OCI-M2 (cell line): Measurements from ENCODE around the gene CHRDL2.
A peak's percentile ranks its signal among the peaks of the same experiment; 100 is the strongest.

Source experiments
- DNase-seq: peaks from one replicate; lab custom pipeline; 2025; ENCODE audit not compliant: unreplicated experiment; lab: John Stamatoyannopoulos, UW

CHRDL2 gene

DNA sequence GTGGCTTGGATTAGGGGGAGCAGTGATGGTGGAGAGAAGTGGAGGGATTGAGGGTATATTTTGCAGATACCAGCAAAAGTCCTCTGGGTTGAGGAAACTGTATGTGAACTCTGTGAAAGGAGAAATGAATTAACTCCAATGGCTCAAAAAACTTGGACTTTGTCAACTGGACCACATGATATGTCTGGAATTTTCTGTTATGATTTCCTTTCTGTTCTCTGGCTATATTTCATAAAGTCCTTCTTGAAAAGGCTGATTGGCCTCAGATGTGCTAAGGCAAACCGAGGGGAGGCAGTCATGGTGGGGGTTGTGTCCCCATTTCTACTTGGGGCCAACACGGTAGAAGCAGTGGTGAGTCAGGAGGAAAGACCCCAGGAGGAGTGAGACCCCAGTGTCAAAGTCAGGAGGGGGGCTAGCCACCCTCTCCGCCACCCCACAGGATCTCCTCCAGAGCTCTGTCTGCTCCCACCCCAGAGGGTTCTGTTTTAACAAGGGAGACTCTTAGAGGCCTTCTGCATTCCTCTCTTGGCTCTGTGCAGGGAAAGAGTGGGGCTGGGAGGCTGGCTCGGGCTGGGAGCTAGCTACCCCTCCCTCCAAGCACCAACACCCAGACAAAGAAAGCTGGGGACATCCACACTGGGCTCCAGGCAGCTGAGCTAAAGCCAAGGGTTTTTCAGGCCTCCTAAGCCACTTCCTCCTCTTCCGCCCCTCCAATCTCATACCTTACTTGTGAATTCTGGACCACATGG is 13.8 kb downstream of the CHRDL2 start:
- no peak for DNase-seq

DNA sequence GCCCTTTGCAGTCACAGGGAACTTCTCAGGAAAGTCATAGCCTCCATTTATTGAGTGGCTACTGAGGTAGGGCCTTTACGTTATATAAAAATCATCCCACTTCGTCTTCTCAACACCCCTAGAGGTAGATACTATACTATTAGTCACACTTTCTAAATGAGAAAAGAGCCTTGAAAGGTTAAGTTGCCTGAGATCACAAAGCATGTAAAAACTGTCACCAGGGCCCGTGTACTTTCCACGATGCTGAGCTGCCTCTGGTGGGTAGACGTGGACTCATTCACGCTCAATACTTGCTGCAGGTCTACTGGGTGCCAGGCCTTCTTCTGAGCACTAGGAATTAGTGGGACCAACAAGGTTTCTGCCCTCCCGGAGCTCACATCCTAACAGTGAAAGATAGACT is 16.3 kb downstream of the CHRDL2 start:
- no peak for DNase-seq

DNA sequence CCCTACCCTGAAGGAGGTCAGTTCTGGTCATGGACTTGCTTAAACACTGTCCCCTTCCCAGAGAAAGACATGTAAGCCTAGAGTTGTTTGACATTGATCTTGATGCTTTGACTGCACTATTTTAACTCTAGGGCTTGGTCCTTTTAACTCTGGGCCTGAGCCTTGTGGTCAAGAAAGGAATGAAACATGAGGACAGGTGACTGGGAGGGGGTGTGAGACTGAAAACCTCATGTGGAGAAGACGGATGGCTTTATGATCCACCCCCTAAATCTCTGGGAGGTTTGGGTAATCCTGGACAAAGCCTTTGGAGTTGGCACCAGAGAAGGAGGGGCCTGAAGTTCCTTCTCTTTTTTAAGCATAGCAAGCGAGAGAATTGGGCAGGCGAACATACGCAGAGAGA is 17.5 kb downstream of the CHRDL2 start:
- DNase-seq, result no peak

DNA sequence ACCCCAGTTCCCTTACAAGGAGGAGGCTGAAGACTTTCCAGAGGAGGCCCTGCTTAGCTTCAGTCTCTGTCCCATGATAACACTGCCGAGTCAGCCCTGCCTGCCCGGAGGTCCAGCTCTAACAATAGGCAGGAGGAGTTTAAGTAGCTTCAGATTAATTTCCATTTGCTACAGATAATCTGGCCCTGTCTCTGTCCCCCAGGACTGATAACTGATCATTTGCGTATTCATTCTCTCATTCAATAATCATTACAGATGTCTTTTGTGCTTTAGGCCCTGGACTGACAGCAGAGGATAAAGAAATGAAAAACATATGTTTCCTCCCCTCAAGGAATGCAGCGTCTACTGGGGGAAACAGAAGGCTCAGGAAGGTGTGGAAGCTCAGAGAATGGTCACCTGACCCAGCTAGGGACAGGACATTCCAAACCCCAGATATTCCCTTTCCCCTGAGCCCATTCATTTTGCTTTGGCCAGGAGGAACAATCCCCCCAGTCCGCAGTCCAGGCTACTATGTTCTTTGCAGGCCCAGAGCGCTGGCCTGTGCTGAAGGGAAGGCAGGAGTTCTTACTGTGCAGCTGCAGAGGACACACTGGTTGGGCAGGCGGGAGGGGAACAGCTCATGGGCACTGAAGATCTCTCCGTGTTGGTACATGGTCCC is 20.8 kb downstream of the CHRDL2 start:
- DNase-seq, result no peak

DNA sequence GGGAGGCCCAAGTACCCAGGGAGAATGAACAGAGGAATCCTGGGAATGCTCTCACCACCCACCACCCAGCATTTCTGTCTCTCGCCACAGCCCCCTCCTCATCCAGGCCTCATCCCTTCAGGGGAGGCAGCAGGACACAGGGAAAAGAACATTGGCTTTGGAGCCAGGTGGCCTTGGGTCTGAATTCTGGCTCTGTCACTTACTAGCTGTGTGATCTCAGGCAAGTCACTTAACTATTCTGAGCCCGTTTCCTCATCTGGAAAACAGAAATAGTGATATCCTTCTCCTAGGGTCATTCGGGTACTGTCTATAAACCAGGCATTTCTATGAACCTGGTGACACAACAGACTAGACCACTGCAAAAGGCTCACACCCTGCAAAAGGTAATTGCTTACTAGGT is 22.1 kb downstream of the CHRDL2 start:
- no peak for DNase-seq

DNA sequence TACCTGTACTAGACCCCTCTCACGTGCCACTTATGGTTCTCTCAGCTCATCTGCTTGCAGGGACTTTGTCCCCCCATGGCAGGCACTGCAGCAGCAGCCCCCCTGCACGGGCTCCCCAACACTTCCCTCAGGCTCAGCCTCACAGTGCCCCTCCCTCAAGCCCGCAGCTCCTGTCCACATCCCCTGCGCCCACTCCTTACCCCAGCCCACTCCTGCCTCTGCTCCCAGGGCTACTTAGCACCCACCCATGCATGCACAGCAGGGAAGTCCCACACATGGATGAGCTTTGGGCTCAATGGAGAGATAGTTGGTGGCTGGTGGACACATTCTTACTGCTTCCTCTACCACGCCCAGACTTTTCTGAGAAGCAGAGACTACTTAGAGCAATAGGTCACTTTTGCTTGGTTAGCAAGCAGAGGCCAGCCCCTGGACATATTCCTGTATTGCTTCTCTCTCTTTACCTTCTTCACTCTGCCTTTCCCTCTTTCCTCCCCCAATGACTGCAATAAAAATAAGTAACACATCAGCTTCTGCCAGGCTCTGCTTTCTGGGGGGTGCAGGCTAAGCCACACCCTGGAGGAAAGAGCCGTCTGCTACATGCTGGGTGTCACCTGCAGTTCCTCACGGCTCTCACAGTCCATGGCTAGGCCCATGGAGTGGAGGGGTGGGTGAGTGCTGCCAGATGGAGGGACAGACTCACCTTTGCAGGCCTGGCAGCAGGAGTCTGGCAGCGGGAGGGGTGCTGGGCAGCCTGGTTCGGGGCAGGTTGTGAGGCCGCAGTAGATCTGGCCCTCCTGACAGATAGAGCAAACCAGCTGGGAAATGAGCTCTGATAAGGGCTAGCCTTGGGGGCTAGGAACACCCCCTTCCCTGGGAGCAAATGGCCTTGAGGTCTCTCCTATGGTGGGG is 23.4 kb downstream of the CHRDL2 start:
- DNase-seq, result no peak

DNA sequence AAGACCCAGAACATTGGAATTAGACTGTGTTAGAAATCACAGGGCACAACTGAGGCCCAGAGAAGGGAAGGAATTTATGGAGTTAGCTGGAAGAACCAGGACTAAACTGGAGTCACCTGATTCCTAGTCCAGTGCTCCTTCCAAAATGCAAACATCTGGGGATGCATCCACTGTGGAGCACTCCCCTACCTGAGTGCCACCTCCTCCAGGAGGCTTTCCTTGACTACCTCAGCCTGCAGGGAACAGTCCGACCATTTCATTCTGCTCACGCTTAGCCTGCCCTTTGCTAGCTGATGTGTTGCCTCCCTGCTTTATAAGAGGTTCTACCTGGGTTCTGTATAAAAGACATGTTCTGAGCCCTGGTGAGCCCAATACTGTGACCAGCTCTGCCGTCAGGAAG is 24.0 kb downstream of the CHRDL2 start:
- DNase-seq, result no peak

DNA sequence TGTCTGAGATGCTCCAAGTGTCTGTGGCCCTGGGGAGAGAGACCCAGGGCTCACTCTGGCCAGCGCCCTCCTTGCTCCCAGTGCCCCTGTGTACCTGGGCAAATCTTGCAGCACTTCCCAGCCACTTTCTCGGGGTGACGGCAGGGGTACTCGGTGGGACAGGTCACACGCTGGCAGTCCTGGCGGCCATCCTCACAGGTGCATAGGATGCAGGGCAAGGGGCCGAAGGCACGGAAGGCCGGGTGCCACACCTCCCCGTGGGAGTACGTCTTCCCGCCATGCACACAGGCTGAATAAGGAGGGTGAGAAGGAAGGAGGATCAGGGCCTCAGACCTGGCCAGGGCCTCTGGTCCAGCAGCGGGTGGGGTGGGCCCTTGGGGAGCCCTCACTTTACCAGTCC is 28.0 kb downstream of the CHRDL2 start:
- DNase-seq, result no peak

DNA sequence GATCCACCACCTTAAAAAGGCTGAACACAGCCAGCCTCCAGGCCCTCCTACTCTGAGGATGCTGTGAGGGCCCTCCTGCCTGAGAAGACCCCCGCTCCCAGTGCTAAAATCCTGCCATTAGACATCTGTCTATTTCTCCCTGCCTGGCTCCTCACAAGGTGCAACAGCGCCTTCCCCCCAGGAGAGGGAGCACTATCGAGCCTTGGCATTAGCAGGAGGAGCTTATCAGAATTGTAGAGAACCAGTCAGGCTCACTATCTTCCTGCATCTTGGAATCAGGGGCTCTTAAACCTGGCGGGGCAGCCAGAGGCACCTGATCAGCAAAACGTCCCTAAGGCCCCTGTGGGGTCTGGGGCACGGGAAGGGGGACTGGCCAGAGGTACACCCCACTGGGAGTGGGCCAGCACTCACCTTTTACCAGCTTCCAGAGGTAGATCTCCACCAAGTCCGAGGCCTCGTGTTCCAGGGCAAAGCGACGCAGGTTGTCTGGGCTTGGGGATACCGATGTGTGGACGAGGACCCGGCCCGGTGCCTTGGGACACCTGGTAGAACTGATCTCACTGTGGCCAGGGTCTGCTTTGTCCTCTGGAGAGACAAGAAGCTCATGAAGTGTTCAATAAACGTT is 28.7 kb downstream of the CHRDL2 start:
- peak; percentile 2 for DNase-seq

DNA sequence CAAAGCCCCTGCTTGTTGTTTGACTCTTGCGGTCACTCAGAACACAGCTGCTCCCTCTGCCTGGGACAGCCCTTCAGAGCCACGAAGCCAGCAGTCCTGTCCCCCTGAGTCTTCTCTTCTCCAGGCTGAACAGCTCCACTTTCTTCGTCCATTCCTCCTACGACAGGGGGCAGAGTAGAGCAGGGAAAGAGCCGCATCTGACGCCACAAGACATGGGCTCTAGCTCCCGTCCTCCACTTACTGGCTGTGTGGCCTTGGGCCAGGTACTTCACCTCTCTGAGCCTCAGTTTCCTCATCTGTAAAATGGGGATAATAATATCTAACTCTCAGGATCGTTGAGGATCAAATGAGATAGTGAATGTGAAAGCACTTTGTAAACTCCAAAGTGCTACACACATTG is 29.9 kb downstream of the CHRDL2 start:
- no peak for DNase-seq

DNA sequence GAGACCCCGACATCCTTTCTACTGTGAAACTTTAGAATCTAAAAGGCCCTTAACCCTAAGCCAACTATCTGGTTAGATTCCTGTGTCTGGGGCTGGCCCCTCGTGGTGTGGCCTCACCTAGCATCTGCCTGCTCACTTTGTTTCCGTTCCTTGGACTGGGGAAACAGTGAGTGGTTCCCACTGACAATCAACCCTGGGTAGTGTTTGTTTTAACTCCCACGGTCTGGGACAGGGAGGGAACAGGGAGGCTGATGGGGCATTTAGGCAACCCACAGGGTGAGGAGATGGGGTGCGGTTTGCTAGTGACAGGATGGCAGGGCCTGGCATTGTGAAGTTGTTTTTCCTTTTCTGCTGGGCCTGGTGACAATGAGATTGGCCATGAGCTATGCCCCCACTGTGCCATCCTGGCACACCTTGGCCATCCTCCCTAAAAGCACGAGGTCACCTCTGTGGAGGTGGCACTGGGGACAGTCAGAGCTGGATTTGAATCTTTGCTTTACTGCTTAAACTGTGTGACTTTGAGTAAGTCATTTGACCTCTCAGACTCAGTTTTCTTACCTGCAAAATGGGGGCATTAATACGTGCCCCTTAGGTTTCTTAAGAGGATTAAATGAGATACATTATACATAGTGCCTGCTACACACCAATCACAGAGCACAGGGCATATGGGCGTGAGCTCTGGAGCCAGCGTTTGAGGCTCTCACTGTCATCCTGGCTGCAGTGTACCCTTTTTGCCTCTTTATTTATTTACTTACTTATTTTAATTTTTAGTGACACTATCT is 31.4 kb downstream of the CHRDL2 start:
- DNase-seq, result no peak

DNA sequence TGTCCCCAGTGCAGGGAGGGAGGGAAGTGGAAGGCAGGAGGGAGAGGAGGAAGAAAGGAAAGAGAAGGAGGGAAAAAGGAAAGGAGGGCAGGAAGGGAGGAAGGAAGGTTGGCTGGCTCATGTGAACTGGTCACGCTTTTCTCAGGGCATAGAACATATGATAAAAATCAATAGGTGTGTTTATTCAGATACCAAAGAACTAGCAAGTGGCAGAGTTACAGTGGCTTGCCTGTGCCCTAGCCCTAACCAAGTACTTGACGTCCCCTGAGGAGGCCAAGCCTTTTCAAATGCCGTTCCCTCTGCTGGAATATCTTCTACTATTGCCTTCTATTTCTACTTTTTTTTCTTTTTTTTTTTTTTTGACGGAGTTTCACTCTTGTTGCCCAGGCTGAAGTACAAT is 33.5 kb downstream of the CHRDL2 start:
- no peak for DNase-seq

DNA sequence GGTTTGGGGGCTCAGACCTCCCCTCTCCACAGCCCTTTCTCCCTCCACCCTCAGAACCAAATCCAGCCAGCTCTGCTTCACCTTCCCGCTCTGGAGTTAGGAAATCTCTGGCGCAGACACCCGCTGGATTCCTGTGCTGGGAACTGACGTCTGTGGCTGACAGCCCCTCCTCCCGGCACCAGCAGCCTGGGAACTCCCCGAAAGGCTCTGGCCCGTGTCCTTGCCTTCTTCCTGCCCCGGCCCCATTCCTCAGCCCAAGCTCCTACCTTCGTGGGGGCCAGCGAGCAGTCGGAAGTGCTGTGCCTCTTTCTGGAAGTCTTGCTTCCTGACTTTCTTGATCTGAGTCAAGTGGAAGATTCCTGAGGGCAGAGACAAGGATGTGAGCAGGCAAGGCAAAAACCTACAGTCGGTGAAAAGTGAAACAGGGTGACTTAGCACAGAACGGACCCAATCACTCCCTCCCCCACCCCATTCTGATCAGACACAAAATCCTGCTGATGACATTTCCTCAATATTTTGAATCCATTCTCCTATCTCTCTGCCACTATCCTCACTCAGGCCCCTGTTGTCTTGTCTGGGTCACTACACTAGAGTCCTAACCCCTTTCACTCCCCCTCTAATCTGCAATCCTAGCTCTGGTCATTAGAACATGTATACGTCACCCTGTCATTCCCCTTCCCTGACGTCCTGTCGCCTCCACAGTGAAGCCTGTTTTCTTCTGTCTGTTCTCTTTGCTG is 34.1 kb downstream of the CHRDL2 start:
- DNase-seq, result no peak

DNA sequence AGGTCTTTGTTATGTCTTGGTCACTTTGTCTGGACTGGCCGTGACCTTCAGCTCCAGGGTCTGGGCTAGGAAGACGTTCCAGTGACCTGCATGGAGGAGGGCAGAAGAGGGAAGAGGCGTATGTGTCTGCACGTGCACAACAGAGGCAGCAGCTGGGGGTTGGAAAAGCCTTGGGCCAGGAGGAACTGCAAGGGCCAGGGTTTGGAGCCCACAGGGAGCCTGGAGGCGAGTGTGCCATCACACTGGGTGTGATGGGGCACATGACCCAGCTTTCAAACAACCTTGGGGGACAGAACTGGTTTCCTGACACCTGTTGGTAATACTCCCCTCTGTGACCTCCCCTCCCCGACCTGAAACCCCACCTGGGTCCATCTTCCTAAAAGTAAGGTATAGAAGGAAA is 34.7 kb downstream of the CHRDL2 start:
- DNase-seq, result no peak

DNA sequence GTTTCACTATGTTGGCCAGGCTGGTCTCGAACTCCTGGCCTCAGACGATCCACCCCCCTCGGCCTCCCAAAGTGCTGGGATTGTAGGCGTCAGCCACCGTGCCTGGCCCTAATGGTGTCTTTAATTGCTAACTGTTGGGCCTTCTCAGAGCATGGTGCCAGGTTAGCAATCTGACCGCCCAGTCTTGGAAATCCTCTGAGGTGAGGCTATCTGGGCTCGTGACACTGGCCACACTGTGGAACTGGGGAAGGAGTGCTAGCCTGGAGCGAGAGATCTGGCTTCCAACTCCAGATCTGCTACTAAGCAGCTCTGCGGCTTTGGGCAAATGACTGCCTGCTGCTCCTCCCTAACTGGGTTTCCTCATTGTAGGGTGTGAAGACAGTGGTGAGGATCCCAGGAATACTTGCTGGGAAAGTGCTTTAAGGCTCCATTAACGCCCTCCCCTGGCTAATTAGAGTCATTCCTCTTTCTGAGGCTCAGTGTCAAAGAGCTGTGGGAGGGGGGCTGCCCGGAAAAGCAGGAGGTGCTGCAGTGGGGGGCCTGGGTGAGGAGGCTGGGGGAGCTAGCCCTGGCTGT is 35.4 kb downstream of the CHRDL2 start:
- no peak for DNase-seq

DNA sequence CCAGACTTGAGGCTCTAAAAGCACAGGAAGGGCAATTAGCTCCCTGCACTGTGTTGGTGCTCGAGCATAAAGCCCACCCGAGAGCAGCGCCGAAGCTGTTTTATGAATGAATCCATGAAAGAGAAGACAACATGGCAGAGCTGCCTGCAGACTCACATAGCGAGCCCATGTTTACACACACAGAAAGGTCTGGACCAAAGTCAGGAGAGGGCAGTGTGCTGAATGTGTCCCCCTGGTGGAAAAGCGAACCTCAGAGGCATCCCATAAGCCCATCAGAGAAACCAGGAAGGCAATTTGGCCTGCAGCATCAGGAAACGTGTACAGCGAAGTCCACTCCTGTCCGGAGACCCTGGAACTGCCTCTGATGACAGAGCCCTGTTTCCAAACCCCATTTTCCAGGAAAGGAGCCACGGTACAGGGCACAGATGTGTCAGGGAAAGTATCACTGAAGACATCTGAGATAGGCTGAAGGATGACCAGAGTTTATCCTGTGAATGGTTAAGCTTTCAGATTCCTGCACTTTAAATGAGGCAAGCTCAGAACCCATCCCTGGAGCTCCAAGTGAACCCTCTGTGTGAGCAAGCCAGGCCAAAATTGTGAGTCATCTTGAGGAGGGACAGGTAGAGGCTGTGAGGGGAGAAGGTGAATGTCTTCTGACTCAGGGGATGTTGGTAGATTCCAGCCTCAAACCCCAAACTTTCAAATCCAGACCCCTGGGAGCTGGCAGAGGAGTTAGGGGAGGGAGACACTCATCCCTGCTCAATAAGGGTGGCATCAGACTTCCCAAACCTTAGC is 36.9 kb downstream of the CHRDL2 start:
- DNase-seq, result no peak

DNA sequence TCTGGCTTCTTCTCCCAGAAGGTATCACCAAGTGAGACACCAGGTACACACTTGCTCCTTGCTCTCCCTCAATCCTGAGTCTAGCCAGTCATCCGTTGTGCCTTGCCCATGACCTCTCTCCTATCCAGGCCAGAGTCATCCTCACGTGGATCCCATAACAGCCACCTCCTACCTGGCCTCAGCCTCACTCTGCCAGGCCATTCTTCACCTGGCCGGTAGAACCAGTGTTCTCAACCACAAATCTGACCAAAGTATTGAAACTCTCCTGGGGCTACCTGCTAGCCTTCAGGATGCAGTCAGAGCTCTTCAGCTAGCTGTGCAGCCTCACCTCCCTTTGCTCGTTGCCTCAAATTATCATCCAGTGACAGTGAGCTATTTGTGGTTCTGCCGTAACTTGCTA is 37.7 kb downstream of the CHRDL2 start:
- DNase-seq, result no peak

DNA sequence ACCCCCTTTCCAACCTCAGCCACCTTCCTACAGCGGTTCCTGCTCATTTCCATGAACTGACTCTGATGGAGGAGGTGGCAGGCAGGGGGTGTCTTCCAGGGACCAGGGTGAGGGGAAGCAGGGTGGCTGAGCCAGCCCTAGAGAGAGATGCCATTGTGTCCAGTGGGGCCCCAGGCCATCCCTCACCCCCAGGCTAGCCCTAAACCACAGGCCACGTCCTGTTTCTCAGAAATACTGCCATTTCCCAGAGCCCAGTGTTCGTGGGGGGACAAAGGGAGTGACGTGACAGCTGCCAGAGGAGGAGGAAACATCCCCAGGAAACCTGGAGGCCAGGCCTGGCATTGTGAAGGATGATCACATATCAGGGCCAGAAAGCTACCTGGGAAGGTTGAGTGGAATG is 39.5 kb downstream of the CHRDL2 start:
- DNase-seq, result no peak

DNA sequence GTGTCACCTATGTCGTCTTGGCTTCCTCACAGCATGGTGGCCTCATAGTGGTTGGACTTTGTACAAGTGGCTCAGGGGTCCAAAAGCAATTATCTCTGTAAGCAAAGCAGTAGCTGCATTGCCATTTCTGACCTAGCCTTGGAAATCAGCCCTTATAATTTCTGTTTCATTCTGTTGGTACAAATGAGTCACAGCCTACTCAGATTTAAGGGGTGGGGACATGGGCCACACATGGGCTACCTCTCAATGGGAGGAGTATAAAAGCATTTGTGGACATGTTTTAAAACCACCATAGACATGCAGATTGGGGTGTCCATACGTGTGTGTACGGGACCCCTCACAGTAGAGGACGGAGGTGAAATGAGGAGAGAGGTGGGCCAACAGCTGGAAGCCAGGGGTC is 41.6 kb downstream of the CHRDL2 start:
- DNase-seq, result no peak
